HG03439 (cell line): ENCODE measurements around the gene STAT5B.
"Not testable (repeated sequence)": the region's sequence is repeated elsewhere in the genome, so short reads cannot be mapped to it uniquely, and the experiment has no call there.

Experiments used
- ATAC-seq: cut with Tn5 transposase; IDR thresholded peaks from one replicate; pipeline ENCODE4 v1.9.1; 2021; ENCODE audit warnings: mild to moderate bottlenecking, moderate library complexity; ENCODE audit not compliant: unreplicated experiment

STAT5B gene

DNA sequence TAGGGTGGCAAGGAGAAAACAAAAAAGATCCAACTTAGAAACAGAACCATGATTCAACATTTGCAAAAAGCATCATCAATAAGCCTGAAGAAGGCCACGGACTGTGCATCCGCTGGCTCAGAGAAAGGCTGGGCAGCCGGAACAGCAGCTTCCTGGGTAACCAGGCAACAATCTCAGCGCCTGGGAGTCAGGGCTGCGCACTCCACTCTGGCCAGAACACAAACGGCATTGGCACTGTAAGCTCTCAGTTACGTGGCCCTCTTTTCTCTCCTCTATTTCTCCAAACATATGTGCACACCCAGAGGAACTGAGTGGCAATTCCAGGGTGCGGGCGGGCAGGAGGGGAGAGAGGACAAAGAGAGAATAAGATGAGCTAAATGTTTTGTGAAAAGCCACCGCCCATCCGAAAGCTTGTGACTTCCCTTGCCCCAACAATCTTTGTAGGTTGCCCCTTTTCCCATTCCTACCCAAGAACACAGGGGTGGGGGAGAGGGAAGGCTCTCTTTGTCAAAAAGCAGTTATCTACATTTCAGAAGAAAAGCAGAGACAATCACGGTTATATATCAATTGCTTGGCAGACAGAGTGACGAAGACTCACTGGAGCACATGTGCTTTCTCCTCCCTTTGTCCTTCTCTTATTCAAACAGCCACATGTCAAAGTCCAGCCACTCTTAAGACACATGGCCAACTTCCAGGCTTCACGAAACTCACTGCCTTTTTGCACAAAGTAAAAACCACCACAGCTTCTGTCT lies 75.3 kb downstream of the STAT5B start:
- ATAC-seq, result no peak

DNA sequence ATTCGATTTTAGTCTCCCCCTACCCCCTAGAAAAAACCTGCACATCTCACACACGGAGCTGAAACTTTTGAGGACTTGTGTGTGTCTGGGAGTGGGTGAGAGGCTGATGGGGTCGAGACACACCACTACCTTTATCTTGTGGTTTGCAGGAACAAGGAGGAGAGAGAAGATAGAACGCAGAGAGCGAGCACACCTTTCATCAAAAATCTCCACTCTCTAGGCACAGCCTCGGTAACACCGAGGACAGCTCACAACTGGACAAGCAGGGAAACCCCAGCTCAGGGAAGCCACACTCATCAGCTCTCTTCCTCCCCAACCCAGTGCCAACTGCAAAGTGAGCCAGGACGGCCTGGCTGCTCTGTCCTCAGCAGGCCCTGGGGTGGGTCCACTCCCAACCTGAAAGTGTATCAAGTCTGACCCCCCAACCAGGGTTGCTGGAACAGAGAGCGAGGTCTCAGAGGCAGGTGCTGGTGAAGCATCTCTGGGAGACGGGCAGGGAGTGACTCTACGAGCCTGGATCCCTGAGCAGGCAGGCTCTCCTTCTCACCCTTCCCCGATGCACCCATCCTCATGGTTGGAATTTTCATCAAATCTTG lies 76.7 kb downstream of the STAT5B start:
- ATAC-seq, result no peak

DNA sequence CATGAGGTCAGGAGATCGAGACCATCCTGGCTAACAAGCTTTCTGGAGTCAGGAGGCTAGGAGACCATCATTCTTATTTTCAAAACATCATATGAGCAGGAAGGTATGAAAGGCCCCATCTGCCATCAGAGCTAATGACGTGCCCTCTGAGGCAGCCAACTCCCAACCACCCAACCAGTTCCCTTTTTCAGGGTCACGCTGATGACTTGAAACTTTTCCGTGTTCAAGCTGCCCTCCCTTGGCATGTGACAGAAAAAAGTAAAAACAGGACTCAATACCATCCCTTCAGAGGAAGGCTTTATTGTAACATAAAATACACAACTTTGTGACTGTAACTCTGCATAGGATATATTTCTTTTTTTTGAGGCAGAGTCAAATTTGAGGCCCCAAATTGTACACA lies 77.3 kb downstream of the STAT5B start:
- no peak for ATAC-seq

DNA sequence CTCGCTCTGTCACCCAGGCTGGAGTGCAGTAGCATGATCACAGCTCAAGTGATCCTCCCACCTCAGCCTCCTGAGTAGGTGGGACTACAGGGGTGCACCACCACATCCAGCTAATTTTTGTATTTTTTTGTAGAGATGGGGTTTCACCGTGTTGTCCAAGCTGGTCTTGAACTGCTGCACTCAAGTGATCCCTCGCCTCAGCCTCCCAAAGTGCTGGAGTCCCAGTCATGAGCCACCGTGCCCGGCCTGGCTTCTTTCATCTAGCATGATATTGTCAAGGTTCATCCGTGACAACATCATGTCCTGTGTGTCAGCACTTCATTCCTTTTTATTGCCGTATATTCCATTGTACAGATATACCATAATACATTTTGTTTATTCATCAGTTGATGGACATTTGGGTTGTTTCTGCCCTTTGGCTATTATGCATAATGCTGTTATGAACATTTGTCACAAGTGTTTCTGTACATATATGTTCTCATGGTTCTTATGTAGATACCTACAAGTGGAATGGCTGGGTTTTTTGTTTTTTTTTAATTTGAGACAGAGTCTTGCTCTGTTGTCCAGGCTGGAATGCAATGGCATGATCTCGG lies 78.5 kb downstream of the STAT5B start:
- no peak for ATAC-seq

DNA sequence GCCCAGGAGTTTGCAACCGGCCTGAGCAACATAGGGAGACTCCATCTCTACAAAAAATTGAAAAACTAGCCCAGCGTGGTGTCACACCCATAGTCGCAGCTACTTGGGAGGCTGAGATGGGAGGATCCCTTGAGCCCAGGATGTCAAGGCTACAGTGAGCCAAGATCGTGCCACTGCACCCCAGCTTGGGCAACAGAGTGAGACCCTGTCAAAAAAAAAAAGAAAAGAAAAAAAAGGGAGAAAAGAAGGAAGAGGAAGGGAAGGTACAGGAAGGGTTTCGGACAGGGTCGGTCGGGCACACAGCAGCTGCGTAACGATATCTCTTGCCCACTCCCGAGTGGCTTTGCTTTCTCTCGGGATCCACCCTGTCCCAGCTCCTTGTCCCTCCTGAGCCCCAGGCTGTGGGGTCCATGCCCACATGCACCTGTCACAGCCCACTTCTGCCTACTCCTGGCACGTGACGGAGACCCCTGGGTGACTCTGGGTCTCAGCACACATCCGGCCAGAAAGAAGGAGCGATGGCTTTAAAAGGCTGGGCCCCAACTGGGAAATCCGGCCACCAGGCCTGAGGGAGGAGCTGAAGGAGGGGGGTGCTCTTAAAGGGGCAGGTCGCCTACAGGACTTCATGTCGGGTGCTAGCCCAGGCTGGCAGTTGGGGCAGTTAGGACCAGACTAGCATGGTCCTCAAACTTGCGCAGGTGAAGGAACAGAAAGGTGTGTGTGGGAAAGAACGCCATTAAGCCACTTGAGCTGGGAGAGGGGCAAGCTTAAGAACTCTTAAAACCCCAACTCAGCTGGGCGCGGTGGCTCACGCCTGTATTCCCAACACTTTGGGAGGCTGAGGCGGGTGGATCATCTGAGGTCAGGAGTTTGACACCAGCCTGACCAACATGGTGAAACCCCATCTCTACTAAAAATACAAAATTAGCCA lies 82.0 kb downstream of the STAT5B start, which contains the start of gene GHDC:
Gene GHDC (minus strand): TSS at position 526 of the 931 bp plus-strand sequence. CDS start 913 bp downstream, outside the sequence.
- peak; percentile 80 for ATAC-seq

- ATAC-seq, result no peak
Measured at GRCh38 chr17:42193216-42193968, 82.8 kb downstream of the STAT5B start.

DNA sequence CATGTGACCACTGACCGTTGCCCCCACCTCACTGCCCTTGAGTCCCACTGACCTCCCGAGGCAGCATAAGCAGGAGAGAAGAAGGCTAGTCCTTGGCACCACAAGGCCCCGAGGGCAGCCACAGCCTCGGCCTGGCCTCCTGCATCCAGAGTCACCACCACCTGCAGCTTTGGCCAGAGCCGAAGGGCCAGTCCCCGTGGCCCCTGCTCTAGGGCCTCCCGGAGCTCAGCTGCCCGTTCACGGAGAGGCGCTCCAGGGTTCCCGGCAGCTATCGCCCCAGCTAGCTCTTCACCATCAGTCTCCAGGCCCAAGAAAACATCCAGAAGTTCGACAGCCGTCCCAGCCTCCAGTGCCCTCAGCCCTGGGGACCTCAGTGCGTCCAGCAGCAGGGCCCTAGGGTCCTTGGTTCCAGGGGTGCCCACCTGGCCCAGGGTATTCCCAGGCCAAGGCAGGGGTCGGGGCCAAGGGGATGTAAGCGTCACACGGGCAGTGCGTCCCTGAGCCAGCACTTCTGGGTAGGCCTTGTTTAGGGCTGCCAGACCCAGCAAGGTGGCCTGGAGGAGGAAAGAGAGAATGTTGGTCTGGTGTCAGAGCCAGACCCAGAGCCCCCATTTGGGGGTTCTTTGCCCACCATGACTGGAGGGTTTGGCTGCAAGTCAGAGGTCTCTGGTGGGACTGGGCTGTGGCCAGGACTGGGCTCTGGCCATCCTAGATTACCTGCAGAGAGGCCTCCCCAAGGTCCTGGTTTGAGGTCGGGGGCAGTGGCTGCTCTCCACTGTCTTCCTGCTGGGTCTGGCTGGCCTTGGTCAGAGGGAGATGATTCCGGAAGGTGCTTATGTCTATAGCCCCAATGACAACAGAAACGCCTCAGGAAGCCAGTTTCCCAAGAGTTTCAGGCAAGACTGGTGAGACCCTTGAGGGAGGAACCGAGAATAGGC lies 83.7 kb downstream of the STAT5B start:
- ATAC-seq, result no peak

- no peak for ATAC-seq
Measured at GRCh38 chr17:42191275-42191608, 84.9 kb downstream of the STAT5B start.

DNA sequence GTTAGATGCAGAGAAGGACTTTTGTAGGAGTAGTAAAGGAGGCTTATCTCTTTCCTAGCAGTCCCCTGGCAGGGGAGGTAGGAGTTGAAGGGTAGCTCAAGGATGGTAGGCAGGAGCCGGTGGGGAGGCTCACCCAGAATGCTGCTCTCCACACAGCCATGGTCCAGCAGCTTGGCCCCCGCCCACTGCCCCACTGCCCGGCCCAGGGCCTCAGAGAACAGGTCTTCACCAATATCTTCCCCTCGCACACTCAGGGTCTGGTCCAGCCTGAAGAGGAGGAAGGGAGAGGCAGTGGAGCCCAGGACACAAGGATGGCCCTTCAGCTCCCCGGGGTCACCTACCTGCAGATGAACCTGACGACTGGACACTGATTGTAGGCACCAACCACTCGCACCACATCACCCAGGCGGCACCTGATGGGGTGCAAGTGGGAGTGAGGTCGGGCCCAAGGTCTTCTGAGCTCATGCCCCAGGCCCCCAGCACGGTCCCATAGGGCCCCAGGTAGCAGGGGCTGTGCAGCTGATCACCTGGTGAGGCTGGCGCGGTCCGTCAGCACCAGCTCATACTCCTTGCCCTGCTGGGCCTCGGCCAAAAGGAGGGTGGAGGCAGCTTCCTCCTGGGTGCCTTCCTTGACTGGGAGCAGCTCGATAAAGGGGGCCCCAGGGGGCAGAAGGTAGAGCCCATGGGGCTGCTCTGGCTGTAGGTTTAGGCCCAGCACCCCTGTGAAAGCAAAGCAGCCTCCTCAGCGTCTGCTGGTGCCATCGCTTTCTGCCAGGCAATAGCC lies 85.5 kb downstream of the STAT5B start:
- ATAC-seq, result no peak

DNA sequence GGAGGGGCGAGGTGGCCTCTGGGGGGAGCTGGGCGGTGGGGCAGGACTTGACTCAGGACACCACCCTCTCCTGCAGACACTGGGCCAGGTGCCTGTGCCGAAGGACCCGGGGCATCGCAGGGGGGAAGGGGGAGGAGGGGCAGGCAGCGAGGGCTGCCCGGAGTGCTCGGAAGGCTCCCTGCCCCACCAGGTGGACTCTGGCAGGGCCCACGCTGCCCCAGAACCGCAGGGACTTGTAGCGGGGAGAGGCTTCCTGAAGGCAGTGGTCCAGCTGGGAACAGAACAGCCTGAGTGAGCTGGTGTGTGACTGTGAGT lies 86.6 kb downstream of the STAT5B start:
- ATAC-seq, result no peak

- no peak for ATAC-seq
Measured at GRCh38 chr17:42188749-42189650, 87.2 kb downstream of the STAT5B start.

- no peak for ATAC-seq
Measured at GRCh38 chr17:42187833-42188232, 88.4 kb downstream of the STAT5B start.

- ATAC-seq, result not testable (repeated sequence)
Measured at GRCh38 chr17:42186191-42186590, 90.0 kb downstream of the STAT5B start.

DNA sequence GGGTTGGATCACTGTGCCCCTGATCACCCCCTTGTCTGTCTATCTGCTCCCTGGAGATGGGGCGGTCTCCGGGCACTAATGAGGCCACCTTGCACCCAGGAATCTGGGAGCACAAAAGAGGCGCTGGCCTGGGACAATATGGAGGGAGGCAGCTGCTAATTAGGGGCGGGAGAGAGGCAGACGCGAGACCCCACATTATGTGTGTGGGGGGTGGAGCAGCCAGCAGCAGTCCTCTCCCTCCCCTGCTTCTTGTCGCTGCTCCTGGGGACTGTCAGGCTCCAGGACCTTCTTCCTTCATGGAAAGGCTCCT lies 90.6 kb downstream of the STAT5B start:
- no peak for ATAC-seq

GRCh38 chr17:42184713-42185620 lies 91.2 kb downstream of the STAT5B start, which contains the start of gene HCRT:
HCRT (minus strand) TSS chr17:42185452; CDS start chr17:42185365, 87 bp downstream.
- ATAC-seq, result no peak

- peak; percentile 61 for ATAC-seq
Measured at GRCh38 chr17:42183741-42184711, 92.2 kb downstream of the STAT5B start.
